ENCODE measurements around the gene ABCG1.

DNA sequence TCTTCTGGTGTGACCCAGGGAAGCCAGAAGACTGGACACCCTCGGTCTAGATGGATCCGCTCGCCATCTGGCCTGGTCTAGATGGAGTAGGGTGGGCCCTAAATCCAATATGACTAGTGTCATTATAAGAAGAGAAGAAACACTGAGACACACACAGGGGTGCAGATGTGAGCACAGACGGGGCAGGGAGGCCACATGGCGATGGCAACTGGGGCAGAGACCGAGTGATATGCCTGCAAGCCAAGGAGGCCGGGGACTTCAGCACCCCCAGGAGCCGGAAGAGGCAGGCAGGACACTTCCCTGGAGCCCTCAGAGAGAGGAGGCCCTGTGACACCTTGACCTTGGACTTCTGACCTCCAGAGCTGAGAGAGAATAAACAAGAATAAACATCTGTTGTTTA, 101.9 kb downstream of the ABCG1 start:
- TF ChIP-seq, protein P1, sequence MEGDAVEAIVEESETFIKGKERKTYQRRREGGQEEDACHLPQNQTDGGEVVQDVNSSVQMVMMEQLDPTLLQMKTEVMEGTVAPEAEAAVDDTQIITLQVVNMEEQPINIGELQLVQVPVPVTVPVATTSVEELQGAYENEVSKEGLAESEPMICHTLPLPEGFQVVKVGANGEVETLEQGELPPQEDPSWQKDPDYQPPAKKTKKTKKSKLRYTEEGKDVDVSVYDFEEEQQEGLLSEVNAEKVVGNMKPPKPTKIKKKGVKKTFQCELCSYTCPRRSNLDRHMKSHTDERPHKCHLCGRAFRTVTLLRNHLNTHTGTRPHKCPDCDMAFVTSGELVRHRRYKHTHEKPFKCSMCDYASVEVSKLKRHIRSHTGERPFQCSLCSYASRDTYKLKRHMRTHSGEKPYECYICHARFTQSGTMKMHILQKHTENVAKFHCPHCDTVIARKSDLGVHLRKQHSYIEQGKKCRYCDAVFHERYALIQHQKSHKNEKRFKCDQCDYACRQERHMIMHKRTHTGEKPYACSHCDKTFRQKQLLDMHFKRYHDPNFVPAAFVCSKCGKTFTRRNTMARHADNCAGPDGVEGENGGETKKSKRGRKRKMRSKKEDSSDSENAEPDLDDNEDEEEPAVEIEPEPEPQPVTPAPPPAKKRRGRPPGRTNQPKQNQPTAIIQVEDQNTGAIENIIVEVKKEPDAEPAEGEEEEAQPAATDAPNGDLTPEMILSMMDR (conservative IDR thresholded peaks at IDR 0.05; ENCODE audit: low read length) = no peak
- no peak for TF ChIP-seq EZH2phosphoT487 (IDR thresholded peaks at IDR 0.05; ENCODE audit: borderline replicate concordance, low read depth, low read length)
